GM19463 (cell line): ENCODE measurements around the gene NFATC2.
"Not testable (repeated sequence)": the region's sequence is repeated elsewhere in the genome, so short reads cannot be mapped to it uniquely, and the experiment has no call there.

Experiments
- ATAC-seq: cut with Tn5 transposase; IDR thresholded peaks from one replicate; pipeline ENCODE4 v1.9.1; 2021; ENCODE audit warnings: mild to moderate bottlenecking, moderate library complexity; ENCODE audit not compliant: unreplicated experiment

Gene NFATC2

DNA sequence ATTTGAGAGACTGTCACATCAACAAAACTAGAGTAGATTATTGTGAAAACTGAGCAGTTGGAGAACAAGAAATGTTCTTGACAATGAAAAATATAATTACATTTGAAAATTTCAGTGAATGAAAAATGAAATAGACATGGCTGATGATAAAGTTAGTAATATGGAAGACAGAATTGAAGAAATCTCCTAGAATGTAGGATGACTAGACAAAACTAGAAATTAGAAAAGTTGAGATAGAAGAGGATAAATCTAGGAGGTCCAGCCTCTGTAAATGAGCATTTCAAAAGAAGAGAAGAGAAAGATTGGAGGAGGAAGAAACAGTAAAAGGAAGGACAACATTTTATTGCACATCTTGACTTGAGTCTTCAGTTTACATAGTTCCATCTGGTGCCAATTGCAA is 178.7 kb downstream of the NFATC2 start:
- no peak for ATAC-seq

DNA sequence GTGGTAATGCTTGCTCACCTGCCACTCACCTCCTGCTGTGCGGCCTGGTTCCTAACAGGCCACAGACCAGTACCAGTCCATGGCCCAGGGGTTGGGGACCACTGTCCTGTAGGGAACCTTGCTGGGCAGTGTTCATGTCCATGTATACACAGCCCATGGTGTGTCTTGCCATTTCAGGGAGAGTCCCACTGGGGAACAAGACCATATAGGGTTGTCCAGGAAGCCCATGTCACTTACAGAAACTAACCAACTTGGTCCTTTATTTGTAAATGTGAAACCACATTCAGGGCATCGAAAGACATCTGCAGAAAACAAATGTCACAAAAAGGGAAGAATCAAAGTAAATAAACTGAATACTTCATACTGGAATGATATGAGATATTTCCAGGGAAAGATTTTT is 179.1 kb downstream of the NFATC2 start:
- no peak for ATAC-seq

- no peak for ATAC-seq
These were observed 180.3 kb downstream of the NFATC2 start for GRCh38 chr20:51362254-51362653.

DNA sequence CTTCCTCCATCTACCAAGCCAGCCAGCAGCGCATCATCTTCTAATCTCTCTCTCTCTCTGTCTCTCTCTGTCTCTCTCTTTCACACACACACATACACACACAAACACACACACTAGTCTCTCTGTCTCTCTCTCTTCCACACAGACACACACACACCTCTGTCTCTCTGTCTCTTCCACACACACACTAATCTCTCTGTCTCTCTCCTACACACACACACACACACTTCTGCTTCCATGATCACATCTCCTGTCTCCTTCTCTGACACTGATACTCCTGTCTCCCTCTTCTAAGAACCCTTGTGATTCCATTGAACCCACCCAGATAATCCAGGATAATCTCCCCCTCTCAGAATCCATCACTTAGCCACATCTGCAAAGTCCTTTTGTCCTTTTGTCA is 181.3 kb downstream of the NFATC2 start:
- ATAC-seq = no peak

DNA sequence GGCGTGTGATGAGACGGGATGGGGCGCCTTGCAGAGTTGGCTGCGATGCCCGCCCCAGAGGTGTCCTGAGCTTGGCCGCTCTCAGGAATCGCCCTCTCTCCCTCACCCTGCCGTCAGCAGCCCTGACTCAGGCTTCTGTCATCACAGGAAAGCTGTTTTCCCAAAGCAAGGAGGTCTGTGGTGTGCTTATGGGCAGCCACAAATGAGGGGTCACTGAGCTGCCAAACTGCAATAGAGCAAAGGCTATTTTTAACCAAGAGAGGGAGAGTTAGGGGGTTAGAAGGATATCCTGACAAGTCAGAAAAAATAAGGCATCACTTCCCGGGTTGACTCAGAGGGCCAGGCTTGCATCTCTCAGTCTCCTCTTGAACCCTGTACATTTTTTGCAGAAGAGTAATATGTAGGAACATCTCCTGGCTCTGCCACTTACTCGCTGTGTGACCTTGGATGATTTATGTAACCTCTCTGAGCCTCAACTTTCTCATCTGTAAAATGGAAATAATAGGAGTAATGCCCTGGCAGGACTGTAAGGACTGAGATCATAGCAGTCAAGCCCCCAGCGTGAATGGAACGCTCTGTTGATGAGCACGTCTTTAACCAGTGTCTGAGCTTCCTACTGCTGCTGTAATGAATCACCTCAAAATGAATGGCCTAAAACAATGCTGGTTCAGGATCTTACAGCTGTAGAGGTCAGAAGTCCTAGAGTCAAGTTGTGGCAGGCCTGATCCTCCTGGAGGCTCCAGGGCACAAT is 181.9 kb downstream of the NFATC2 start:
- no peak for ATAC-seq

GRCh38 chr20:51359947-51360346 is 182.6 kb downstream of the NFATC2 start:
- ATAC-seq = no peak

DNA sequence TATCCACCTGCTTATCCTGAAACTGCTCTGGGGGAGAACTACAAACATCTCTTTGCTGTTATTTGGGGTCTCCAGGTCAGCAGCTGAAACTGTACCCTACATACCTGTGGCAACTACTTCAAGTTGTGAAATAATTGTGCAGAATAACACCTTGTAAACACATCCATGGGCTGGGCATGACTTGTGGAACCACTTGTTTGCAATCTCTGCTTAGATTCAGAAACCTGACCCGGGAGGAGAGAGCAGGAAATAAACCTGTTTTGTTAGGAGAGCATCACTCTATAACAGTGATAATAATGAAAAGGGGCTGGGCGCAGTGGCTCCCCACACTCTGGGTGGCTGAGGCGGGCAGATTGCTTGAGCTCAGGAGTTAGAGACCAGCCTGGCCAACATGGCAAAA is 183.1 kb downstream of the NFATC2 start:
- no peak for ATAC-seq

DNA sequence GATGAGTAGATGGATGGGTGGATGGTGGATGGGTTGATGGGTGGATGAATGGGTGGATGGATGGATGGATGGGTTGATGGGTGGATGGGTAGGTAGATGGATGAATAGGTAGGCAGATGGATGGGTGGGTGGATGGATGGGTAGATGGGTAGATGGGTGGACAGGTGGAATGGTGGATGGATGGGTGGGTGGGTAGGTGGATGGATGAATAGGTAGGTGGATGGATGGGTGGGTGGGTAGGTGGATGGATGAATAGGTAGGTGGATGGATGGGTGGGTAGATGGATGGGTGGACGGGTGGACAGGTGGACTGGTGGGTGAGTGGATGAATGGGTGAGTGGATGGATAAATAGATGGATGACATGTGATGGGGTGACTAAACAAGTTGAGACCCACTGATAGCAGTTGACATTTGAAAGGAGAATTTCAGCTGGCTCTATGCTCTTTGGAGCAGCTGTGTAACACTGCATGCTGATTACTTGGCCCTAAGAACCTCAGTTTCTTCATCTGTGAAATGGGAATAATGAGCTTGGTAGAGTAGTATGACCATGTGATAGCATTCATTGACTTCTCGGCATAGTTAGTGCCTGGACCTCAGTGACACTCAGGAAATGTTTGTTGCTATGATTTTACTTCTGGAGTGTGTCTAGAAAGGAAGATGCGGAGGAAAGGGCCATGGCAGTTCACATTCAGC is 184.3 kb downstream of the NFATC2 start:
- ATAC-seq = no peak

GRCh38 chr20:51357543-51357942 is 185.0 kb downstream of the NFATC2 start:
- no peak for ATAC-seq

GRCh38 chr20:51356871-51357270 is 185.6 kb downstream of the NFATC2 start:
- no peak for ATAC-seq

GRCh38 chr20:51354769-51355319 is 187.7 kb downstream of the NFATC2 start:
- ATAC-seq = no peak

- no peak for ATAC-seq
These were observed 188.2 kb downstream of the NFATC2 start for GRCh38 chr20:51354191-51354768.

DNA sequence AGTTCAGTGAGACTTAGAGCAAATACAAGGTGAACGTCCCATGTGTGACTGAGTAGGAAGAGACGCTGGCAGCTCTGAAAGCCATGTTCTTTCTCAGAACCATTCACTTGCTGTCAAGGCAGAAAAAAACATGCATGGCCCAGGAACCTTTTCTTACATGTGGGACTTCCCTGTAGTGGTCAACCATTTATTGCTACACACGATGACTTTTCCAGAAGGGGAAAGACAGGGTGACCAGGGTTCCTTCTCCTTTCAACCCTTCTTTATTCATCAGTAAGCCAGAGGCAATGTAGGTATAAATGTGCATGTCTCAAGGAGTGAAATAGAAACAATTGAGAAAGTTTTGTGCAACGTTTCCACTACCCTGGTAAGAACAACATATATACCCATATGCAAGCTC is 189.0 kb downstream of the NFATC2 start:
- no peak for ATAC-seq

DNA sequence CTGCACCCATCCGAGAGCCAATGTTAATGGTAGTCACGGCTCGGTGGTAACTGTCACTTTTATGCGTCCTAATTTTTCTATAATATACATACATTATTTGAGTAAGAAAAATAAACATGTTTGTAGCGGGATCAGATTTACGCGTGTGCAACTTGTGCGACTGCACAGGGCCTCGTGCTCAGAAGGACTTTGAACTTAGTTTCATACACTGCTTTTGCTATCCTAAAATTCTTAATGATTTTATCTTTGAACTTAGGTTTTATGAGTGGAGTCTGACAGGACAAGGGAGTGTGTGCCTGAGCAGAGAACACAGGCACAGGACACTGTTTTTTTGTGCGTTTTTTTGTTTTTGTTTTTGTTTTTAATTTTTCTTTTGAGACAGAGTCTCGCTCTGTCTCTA is 189.7 kb downstream of the NFATC2 start:
- no peak for ATAC-seq

- ATAC-seq = no peak
These were observed 191.4 kb downstream of the NFATC2 start for GRCh38 chr20:51350941-51351631.

DNA sequence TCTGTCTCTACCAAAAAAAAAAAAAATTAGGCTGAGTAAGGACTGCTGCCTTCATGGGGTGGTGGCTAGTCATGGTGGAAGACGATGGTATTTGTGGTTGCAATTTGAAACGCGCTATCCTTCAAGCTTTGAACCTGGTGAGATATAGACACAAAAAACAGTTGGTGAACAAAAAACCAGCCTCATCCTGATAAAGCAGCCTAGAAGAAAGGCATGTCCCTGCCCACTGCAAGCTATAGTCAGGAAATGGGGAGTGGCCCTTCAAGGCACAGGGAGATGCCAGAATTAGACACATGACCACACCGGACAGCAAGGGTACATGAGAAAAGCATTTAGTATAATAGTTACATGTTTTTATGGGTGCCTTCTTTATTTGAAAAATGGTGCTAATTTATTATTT is 193.6 kb downstream of the NFATC2 start:
- no peak for ATAC-seq

GRCh38 chr20:51347831-51348230 is 194.7 kb downstream of the NFATC2 start:
- no peak for ATAC-seq

- ATAC-seq = no peak
These were observed 195.6 kb downstream of the NFATC2 start for GRCh38 chr20:51346686-51347485.

GRCh38 chr20:51345601-51346101 is 196.9 kb downstream of the NFATC2 start:
- no peak for ATAC-seq

GRCh38 chr20:51343802-51344201 is 198.7 kb downstream of the NFATC2 start:
- ATAC-seq = not testable (repeated sequence)
